Measurements from ENCODE around the gene LFNG.

DNA sequence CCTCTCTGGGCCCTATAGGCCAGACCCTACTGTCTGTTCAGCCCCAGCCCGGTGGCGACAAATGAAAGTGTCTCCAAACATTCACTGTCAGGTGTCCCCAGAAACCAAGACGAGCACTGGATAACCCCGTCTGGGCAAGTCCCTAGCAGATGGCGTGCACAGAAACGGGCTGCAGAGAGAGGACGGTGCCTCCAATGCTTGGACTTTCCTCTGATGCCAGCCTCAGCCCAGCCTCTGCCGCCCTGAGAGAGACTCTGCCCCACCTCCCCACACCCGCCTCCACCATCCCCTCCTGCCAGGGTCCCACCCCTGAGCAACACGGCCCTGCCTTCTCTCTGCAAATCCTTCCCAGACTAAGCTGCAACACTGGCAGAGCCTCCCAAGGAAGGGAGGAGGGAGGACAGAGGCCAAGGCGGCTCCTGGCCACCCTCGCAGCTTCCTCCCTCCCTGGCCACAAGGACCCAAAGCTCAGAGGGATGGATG is 7.4 kb upstream of the LFNG start:
- TF ChIP-seq, protein P1, sequence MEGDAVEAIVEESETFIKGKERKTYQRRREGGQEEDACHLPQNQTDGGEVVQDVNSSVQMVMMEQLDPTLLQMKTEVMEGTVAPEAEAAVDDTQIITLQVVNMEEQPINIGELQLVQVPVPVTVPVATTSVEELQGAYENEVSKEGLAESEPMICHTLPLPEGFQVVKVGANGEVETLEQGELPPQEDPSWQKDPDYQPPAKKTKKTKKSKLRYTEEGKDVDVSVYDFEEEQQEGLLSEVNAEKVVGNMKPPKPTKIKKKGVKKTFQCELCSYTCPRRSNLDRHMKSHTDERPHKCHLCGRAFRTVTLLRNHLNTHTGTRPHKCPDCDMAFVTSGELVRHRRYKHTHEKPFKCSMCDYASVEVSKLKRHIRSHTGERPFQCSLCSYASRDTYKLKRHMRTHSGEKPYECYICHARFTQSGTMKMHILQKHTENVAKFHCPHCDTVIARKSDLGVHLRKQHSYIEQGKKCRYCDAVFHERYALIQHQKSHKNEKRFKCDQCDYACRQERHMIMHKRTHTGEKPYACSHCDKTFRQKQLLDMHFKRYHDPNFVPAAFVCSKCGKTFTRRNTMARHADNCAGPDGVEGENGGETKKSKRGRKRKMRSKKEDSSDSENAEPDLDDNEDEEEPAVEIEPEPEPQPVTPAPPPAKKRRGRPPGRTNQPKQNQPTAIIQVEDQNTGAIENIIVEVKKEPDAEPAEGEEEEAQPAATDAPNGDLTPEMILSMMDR (IDR thresholded peaks at IDR 0.05): no peak
- no peak for TF ChIP-seq POLR2A (IDR thresholded peaks at IDR 0.05)

Measured in vagina (tissue), 2 donors.